H9 (cell line): ENCODE results near the gene CHST13. TPM values are rescaled to one million over a fixed set of nuclear protein-coding genes. Genes with fewer than 3 reads are reported as not detected.

Source experiments
- DNase-seq: peaks from one replicate; pipeline ENCODE4 v3.0.0-alpha.2; 2017
- H2AFZ ChIP-seq: one replicate; pipeline ENCODE4 v1.6.1; 2013; ENCODE audit warnings: mild to moderate bottlenecking, low read length, control low read depth, moderate library complexity
- H2AK5ac ChIP-seq: 2 replicates; pipeline ENCODE4 v1.6.1; 2013; ENCODE audit warnings: low read length, control low read depth, mixed read lengths; ENCODE audit not compliant: insufficient read length
- H2BK120ac ChIP-seq: one replicate; pipeline ENCODE4 v1.6.1; 2013; ENCODE audit warnings: low read depth, mild to moderate bottlenecking, low read length, control low read depth, inconsistent platforms; ENCODE audit not compliant: poor library complexity, severe bottlenecking
- H2BK12ac ChIP-seq: 2 replicates; pipeline ENCODE4 v1.6.1; 2013; ENCODE audit warnings: low read length, control low read depth, mixed read lengths, low read depth; ENCODE audit not compliant: insufficient read length
- H2BK15ac ChIP-seq: 2 replicates; pipeline ENCODE4 v1.6.1; 2013; ENCODE audit warnings: low read depth, low read length, control low read depth
- H2BK20ac ChIP-seq: one replicate; pipeline ENCODE4 v1.6.1; 2013; ENCODE audit warnings: low read depth, mild to moderate bottlenecking, low read length, control low read depth, inconsistent platforms; ENCODE audit not compliant: poor library complexity, severe bottlenecking
- H2BK5ac ChIP-seq: 2 replicates; pipeline ENCODE4 v1.6.1; 2013; ENCODE audit warnings: low read length, control low read depth, mixed read lengths; ENCODE audit not compliant: insufficient read length
- H3K14ac ChIP-seq: 2 replicates; pipeline ENCODE4 v1.6.1; 2013; ENCODE audit warnings: low read length, control low read depth; ENCODE audit not compliant: insufficient read depth
- H3K18ac ChIP-seq: 2 replicates; pipeline ENCODE4 v1.6.1; 2013; ENCODE audit warnings: low read depth, mild to moderate bottlenecking, mixed read lengths, low read length, control low read depth; ENCODE audit not compliant: insufficient read length
- H3K23ac ChIP-seq: 2 replicates; pipeline ENCODE4 v1.6.1; 2013; ENCODE audit warnings: low read length, control low read depth, mixed read lengths, low read depth; ENCODE audit not compliant: insufficient read length
- H3K23me2 ChIP-seq: 2 replicates; pipeline ENCODE4 v1.6.1; 2013; ENCODE audit warnings: low read depth, mild to moderate bottlenecking, mixed read lengths, low read length, control low read depth; ENCODE audit not compliant: insufficient read length, poor library complexity, severe bottlenecking
- H3K27ac ChIP-seq: 2 replicates; pipeline ENCODE4 v1.5.1; 2013; ENCODE audit warnings: low read length, control low read depth, mixed read lengths, low read depth; ENCODE audit not compliant: insufficient read length
- H3K27me3 ChIP-seq: 2 replicates; pipeline ENCODE4 v1.6.1; 2013; ENCODE audit warnings: low read length, control low read depth, inconsistent platforms; ENCODE audit not compliant: insufficient read depth
- H3K4ac ChIP-seq: 2 replicates; pipeline ENCODE4 v1.6.1; 2013; ENCODE audit warnings: low read depth, mild to moderate bottlenecking, control low read depth, inconsistent platforms, low read length, moderate library complexity
- H3K4me1 ChIP-seq: 2 replicates; pipeline ENCODE4 v1.6.1; 2013; ENCODE audit warnings: low read length, control low read depth, inconsistent platforms; ENCODE audit not compliant: insufficient read depth
- H3K4me2 ChIP-seq: 2 replicates; pipeline ENCODE4 v1.6.1; 2013; ENCODE audit warnings: low read length, control low read depth, mixed read lengths; ENCODE audit not compliant: insufficient read length, insufficient read depth
- H3K56ac ChIP-seq: 2 replicates; pipeline ENCODE4 v1.6.1; 2013; ENCODE audit warnings: low read depth, mild to moderate bottlenecking, mixed read lengths, low read length, control low read depth; ENCODE audit not compliant: insufficient read length
- H3K79me1 ChIP-seq: 2 replicates; pipeline ENCODE4 v1.6.1; 2013; ENCODE audit warnings: low read depth, mild to moderate bottlenecking, moderate library complexity, low read length, control low read depth, inconsistent platforms; ENCODE audit not compliant: insufficient read depth, poor library complexity, severe bottlenecking
- H3K79me2 ChIP-seq: 2 replicates; pipeline ENCODE4 v1.6.1; 2013; ENCODE audit warnings: low read length, control low read depth, inconsistent platforms; ENCODE audit not compliant: insufficient read depth
- H3K9ac ChIP-seq: 2 replicates; pipeline ENCODE4 v1.6.1; 2013; ENCODE audit warnings: low read length, control low read depth, mixed read lengths; ENCODE audit not compliant: insufficient read length; ENCODE audit errors: extremely low read depth
- H3K9me3 ChIP-seq: one replicate; pipeline ENCODE4 v1.6.1; 2013; ENCODE audit warnings: low read depth, low read length, inconsistent platforms; ENCODE audit not compliant: control insufficient read depth
- H3T11ph ChIP-seq: one replicate; pipeline ENCODE4 v1.6.1; 2013; ENCODE audit warnings: mild to moderate bottlenecking, low read length, control low read depth, inconsistent platforms
- H4K20me1 ChIP-seq: one replicate; pipeline ENCODE4 v1.6.1; 2013; ENCODE audit not compliant: control insufficient read depth, insufficient read length, insufficient read depth
- H4K5ac ChIP-seq: 2 replicates; pipeline ENCODE4 v1.6.1; 2013; ENCODE audit warnings: low read depth, mild to moderate bottlenecking, mixed read lengths, low read length, control low read depth; ENCODE audit not compliant: insufficient read length
- H4K8ac ChIP-seq: replicated peaks from 2 replicates; pipeline ENCODE4 v1.6.1; 2013; ENCODE audit warnings: low read length, control low read depth, mixed read lengths, low read depth; ENCODE audit not compliant: insufficient read length
- H4K91ac ChIP-seq: 2 replicates; pipeline ENCODE4 v1.6.1; 2013; ENCODE audit warnings: low read depth, mild to moderate bottlenecking, moderate library complexity, mixed read lengths, low read length, control low read depth; ENCODE audit not compliant: insufficient read length
- H3K27ac Mint-ChIP-seq, 3 experiments: 2 replicates in 2 of 3; 3 replicates in 1 of 3; pipeline ENCODE4 v1.8.0; 2020 to 2021; ENCODE audit warnings: mixed read lengths in 3 of 3, mild to moderate bottlenecking in 1 of 3, moderate library complexity in 1 of 3
- H3K27me3 Mint-ChIP-seq: 2 replicates; pipeline ENCODE4 v1.8.0; 2021; ENCODE audit warnings: low read depth, mild to moderate bottlenecking, moderate library complexity, mixed read lengths
- H3K36me3 Mint-ChIP-seq, 3 experiments: 2 replicates in 2 of 3; 3 replicates in 1 of 3; pipeline ENCODE4 v1.8.0; 2020 to 2021; ENCODE audit warnings: low read depth in 3 of 3, mixed read lengths in 3 of 3; ENCODE audit not compliant: insufficient read depth in 1 of 3
- H3K4me1 Mint-ChIP-seq, 2 experiments: 2 replicates each; pipeline ENCODE4 v1.8.0; 2020; ENCODE audit warnings: mixed read lengths in 2 of 2
- H3K4me3 Mint-ChIP-seq, 2 experiments: 2 replicates in 1 of 2; 3 replicates in 1 of 2; pipeline ENCODE4 v1.8.0; 2020 to 2021; ENCODE audit warnings: mild to moderate bottlenecking in 2 of 2, mixed read lengths in 2 of 2, moderate library complexity in 1 of 2
- H3K9me3 Mint-ChIP-seq, 2 experiments: 2 replicates in 1 of 2; 3 replicates in 1 of 2; pipeline ENCODE4 v1.8.0; 2020; ENCODE audit warnings: mild to moderate bottlenecking in 2 of 2, mixed read lengths in 2 of 2, moderate library complexity in 1 of 2
- WGBS: extraction: QIAGEN DNeasy Blood & Tissue Kit; methylation state at CpG from one replicate; pipeline ENCODE4 v1.1.7; 2013; ENCODE audit warnings: missing lambda C conversion rate, low lambda C conversion rate, mixed read lengths; ENCODE audit not compliant: insufficient read length; ENCODE audit errors: extremely low coverage; 5-methylcytosine and 5-hydroxymethylcytosine counted together
- total RNA-seq: library from RNA; stranded (reverse); gene quantifications from 2 replicates; pipeline ENCODE4 v1.2.1, GENCODE V29; 2021
- TF ChIP-seq, protein P1 (sequence below): fragments of 200-600 bp; sonication (generic); conservative IDR thresholded peaks from 3 replicates; pipeline ENCODE4 v1.8.0; 2021; ENCODE audit warnings: antibody characterized with exemption, mild to moderate bottlenecking

The CHST13 gene
- total RNA-seq, 1 experiment from 2014 or later, result 0.85 TPM

DNA sequence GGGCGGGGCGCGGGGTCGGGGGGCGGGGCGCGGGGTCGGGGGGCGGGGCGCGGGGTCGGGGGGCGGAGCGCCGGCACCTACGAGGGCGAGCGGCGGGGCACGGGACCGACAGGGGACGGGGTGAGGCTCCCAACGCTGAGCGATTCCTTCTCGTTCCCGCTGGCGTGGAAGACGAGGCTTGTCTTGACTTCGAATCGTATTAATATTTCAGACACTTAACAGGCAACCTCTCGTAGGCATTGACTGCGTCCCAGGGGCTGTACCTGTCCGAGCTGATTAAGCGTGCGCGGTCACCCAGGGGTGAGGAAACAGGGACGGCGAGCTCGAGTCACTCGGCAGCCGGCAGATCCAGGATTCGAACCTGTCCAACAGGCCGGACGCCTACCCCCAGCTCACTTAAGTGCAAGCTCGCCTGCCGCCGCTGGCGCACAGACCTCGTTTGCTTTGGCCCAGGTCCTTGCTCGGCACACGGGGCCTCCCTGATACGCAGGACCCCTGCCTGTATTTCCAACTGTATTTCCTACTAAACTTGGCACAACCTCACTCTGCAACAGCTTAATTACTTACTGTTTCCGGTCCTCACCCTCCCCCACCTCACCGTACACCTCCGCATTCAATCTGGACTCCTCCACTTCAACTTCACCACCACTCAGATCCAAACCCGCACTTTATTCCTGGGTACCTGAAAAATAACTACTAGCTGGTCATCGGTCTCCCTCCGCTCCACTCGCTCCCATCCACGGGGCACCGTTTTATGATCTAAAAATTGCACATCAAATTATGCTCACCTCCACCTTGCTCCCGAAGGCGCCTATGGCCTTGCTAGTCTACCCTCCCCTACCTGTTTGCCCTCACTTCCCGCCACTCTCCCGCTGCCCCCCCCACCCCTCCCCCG is 47.5 kb upstream of the CHST13 start:
- DNase-seq, result peak; percentile 63
- WGBS, result no CpG with 5 or more reads among the region's 66 CpGs
- Histone ChIP-seq H4K8ac (no peak overlapping the region), H4K20me1 (no peaks in the 10 kb centered on the region), H4K5ac (no peak overlapping the region), H3K4ac (no peak overlapping the region), H3K14ac (peak overlapping the region; percentile 77), H3K9ac (peak overlapping the region; percentile 80), H3K4me2 (peak overlapping the region; percentile 79), H3K9me3 (no peaks in the 10 kb centered on the region), H3K27ac (no peak overlapping the region), H2BK20ac (no peak overlapping the region), H3K23ac (no peak overlapping the region), H3K23me2 (peaks cover 13% of the 10 kb centered on the region), H3T11ph (no peak overlapping the region), H2BK5ac (no peak overlapping the region), H2AK5ac (no peak overlapping the region), H2BK120ac (no peak overlapping the region), H2BK12ac (no peak overlapping the region), H4K91ac (no peak overlapping the region), H3K79me2 (peaks cover 9% of the 10 kb centered on the region; the same call in 1 of the 2 replicates), H3K56ac (no peak overlapping the region), H2AFZ (no peak overlapping the region), H3K18ac (peak overlapping the region; percentile 83), H3K4me1 (peaks cover 9% of the 10 kb centered on the region; the same call in 1 of the 2 replicates), H3K27me3 (no peaks in the 10 kb centered on the region), H3K79me1 (no peaks in the 10 kb centered on the region), H2BK15ac (no peak overlapping the region)
- Mint-ChIP-seq H3K4me3 (peak overlapping the region; percentile 74 to 80), H3K36me3 (peaks cover 4 to 11% (median 10%) of the 10 kb centered on the region in 3 experiments), H3K9me3 (no peaks in the 10 kb centered on the region; a peak in 1 of 5 replicates), H3K4me1 (peaks cover 31 to 36% of the 10 kb centered on the region in 2 experiments), H3K27me3 (peaks cover 2% of the 10 kb centered on the region; the same call in 1 of the 2 replicates), H3K27ac (peak overlapping the region; percentile 41 to 90 (median 49); a peak in 5 of 7 replicates)
- TF ChIP-seq, protein P1, sequence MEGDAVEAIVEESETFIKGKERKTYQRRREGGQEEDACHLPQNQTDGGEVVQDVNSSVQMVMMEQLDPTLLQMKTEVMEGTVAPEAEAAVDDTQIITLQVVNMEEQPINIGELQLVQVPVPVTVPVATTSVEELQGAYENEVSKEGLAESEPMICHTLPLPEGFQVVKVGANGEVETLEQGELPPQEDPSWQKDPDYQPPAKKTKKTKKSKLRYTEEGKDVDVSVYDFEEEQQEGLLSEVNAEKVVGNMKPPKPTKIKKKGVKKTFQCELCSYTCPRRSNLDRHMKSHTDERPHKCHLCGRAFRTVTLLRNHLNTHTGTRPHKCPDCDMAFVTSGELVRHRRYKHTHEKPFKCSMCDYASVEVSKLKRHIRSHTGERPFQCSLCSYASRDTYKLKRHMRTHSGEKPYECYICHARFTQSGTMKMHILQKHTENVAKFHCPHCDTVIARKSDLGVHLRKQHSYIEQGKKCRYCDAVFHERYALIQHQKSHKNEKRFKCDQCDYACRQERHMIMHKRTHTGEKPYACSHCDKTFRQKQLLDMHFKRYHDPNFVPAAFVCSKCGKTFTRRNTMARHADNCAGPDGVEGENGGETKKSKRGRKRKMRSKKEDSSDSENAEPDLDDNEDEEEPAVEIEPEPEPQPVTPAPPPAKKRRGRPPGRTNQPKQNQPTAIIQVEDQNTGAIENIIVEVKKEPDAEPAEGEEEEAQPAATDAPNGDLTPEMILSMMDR, result no peak
